GM19193 (cell line): ENCODE data around the gene DHX16.

Experiments used
- POLR2A ChIP-seq: IDR thresholded peaks from 4 replicates; pipeline ENCODE4 v1.6.1; 2011; ENCODE audit not compliant: insufficient read depth, insufficient read length; ENCODE audit errors: extremely low read depth

The DHX16 gene

GRCh38 chr6:30672445-30673253, at the start of gene DHX16:
DHX16 (minus strand) TSS chr6:30673006; CDS start chr6:30672841, 165 bp downstream.
- peak; percentile 85 for TF ChIP-seq POLR2A

DNA sequence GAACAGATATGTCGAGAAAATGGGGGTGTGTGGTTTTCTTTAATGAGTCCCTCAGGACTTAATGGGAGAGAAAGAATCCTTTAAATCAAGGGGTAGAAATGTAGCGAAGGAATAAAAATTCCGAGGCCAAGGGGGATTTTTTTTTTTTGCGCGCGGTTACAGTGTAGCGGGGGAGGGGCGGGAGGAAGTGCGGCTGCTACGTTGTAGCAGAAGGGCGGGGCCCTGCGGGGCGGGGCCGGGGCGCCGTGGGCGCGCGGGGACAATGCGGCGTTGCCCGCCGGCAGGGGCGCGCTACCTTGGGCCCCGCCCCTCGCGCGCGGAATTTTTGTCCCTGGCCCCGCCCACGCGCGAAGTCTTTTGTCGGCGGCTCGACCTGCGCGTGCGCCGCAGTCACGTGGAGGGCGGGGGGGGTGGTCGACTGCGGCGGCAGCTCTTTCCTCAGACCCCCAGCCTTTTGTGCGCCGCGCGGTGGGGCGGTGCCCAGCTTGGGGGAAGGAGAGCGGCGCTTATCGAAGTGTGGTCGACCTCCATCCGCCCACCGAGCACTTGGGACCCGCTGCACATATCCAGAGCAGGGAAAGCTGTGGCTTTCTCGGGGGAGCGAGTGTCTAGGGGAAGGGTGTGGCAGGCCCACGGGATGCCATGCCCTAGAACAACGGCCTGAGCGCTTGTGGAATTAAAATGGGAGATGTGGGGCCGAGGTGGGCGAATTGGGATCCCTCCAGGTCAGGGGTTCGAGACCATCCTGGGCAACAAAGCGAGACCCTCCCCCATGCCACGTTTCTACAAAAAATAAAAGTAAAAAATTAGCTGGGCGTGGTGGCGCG, 48.6 kb upstream of the DHX16 start:
- TF ChIP-seq POLR2A = peak; percentile 70

- no peak for TF ChIP-seq POLR2A
Observed at GRCh38 chr6:30720738-30721197, 48.0 kb upstream of the DHX16 start.

- TF ChIP-seq POLR2A = peak; percentile 92
Observed at GRCh38 chr6:30719791-30720737, 47.3 kb upstream of the DHX16 start, which contains the start of gene TUBB. TUBB (plus strand) TSS chr6:30720352; CDS start chr6:30720507, 155 bp downstream.

DNA sequence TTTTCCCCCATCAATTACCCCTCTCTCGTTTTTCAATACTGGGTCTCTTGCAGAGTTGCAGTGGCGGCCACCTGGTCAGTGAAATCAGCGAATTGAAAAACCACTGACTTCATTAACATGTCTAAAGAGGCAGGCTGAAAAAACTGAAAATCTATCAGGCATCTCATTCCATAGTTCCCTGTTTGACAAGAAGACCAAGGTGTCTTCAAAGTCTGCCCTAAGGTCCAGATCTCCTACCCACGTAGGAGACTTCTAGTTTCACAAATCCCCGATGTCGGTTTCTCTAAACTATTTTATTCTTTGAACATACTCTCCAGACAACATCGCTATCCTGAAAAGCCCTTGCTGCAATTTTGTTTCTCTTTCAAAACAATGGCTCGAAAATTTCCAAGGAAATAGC, 46.5 kb upstream of the DHX16 start:
- no peak for TF ChIP-seq POLR2A

DNA sequence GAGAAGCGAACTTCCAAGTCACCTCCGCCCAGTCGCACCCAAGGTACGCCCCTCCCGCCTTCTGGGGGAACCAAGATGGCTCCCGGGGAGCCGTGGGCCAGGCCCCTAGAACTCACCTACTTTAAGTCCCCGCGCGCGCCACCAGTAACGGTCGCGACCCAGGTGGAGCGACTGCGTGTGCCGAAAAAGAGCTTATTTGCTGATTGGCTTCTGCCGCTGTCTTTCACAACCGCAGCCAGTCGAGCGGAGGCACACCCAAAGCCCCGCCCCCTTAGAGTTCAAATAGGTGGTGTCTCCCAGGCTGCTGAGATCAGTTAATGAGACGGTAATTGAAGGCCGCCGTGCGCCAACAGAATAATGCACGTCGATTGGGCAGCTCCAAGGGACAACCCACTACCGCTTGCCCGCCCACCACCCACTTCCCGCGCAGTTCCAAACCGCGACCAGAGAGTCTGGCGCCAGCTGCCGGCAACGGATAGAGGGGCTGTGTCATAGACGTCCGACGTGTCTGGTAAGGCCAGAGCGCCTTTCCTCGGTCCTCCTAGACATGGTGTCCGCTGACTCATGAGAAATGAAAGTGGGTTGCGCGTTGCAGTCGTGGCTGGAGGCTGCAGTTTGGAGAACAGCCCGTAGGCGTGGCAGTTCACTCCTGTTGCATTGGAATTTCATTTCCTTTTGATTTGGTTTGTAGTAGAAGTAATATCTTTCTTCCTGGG, 44.5 kb upstream of the DHX16 start, which contains the start of gene MDC1:
Gene MDC1 (minus strand): TSS at position 153 of the 716 bp plus-strand sequence. CDS start 2,106 bp downstream, outside the sequence.
- TF ChIP-seq POLR2A = peak; percentile 83

DNA sequence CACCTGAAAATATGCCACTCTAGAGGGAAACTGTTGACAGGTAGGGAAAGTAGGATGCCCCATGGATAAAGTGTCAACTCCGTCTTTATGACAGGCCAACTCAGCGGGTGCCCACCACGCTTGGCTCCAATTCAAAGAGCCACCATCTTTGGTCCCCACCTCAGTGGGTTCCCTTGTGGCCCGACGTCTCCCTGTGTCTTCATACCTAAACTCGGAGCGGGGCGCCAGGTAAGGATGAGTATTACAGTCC, 44.0 kb upstream of the DHX16 start:
- no peak for TF ChIP-seq POLR2A

DNA sequence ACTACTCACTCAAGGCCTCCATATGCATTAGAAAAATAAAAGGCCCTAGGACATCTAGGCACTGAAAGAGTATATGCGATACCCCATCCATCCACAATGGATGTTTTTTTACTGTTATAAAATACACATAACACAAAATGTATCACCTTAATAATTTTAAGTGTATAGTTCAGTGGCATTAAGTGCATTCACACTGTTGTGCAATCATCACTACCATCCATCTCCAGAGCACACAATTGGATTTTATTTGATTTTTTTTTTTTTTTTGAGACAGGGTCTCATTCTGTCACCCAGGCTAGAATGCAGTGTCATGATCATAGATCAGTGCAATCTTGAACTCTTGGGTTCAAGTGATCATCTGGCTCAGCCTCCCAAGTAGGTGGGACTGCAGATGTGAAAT, 41.5 kb upstream of the DHX16 start:
- TF ChIP-seq POLR2A = no peak

GRCh38 chr6:30712441-30712945, 39.7 kb upstream of the DHX16 start:
- no peak for TF ChIP-seq POLR2A

- no peak for TF ChIP-seq POLR2A
Observed at GRCh38 chr6:30711758-30712380, 39.1 kb upstream of the DHX16 start.

- TF ChIP-seq POLR2A = no peak
Observed at GRCh38 chr6:30709101-30709868, 36.5 kb upstream of the DHX16 start.

GRCh38 chr6:30707281-30707850, 34.6 kb upstream of the DHX16 start:
- no peak for TF ChIP-seq POLR2A

DNA sequence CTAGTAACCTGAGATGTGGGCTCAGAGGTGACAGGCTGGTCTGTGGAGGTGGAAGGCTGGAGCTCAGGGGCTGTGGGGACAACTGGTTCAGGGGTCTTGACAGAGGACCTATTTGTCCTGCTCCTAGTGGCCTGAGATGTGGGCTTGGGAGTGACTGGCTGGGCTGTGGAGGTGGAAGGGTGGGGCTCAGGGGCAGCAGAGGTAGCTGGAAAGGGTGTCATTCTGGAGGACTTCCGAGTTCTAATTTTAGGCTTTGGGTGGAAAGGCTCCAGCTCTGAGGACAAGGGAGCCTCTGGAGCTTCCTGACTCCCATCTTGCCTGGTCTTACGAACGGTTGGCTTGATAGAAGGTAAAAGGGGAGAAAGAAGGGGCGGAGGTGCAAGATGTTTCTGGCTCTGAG, 32.8 kb upstream of the DHX16 start:
- no peak for TF ChIP-seq POLR2A

DNA sequence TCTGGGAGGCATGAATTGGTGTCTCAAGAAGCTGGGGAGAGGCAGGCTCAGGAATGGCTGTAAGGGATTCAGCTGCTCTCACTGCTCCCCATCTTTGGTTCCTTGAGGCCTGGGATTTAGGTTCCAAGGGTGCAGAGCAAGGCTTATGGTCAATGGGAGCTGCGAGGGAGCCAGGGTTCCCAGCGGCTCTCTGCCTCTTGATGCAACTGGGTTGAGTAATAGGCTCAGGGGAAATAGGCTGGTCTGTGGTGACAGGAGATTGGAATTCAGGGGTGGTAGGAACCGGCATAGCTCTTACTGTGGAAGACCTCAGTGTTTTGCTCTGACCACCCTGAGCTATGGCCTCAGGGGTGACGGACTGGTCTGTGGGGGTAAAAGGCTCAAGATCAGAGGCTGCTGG, 31.0 kb upstream of the DHX16 start:
- TF ChIP-seq POLR2A = no peak
